ENCODE results near the gene GOLGA8S. TPM values are rescaled to one million over a fixed set of nuclear protein-coding genes. Genes with fewer than 3 reads are reported as not detected.
"Not testable (repeated sequence)": the region's sequence is repeated elsewhere in the genome, so short reads cannot be mapped to it uniquely, and the experiment has no call there.

The GOLGA8S gene
- polyA plus RNA-seq, 6 donors from 2014 or later = not detected

DNA sequence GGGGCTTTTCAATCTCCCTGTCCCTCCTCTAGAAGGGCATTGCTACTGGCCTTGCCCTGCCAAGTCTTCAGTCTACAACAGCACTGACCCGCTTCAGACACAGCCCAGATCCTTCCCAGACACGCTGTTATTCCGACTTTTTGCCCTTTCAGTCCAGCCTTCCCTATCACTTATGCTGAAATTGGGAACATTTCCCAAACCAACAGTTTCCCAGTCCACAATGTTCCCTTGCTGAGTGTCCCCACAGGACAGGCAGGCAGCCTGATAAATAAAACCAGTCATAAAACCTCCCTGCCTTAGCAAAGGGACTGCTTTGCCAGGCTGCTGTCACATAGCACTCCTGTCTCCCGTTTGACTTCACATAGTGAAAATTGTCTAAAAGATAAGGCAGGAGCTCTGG is 49.0 kb downstream of the GOLGA8S start:
- Mint-ChIP-seq H3K27me3 (no peaks in the 10 kb centered on the region), H3K36me3 (no peaks in the 10 kb centered on the region), H3K4me1 (no peaks in the 10 kb centered on the region), H3K27ac (no peak overlapping the region), H3K9me3 (peaks cover 0 to 7% (median 5%) of the 10 kb centered on the region in 7 donors), H3K4me3 (no peak overlapping the region)
- no peak for ATAC-seq (ENCODE audit: low read depth in 2 of 2)
- no peak for DNase-seq

DNA sequence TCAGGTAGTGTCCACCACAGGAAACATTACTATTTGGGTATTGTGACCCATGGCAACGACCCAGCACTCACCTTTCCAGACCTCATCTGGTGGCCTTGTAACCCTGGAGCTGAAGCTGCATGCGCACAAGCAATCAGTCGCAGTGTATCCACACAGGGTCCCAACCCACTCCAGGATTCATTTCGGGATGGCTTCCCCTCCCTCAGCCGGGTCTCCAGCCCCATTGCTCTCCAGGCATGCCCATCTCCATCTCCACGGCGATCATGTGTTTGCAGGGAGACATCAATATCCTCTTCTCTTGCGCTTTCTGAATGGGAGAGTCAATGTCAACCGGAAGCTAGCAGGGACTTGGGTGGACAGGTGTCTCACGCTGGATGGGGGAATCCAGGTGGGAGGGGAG is 57.3 kb downstream of the GOLGA8S start:
- Mint-ChIP-seq H3K36me3 (no peaks in the 10 kb centered on the region), H3K4me3 (peak overlapping the region in 1 of 8 donors; percentile 5), H3K27me3 (no peaks in the 10 kb centered on the region), H3K4me1 (no peaks in the 10 kb centered on the region), H3K9me3 (peaks cover 0 to 6% (median 0%) of the 10 kb centered on the region in 7 donors), H3K27ac (no peak overlapping the region)
- ATAC-seq (ENCODE audit: low read depth in 2 of 2) (no peak), DNase-seq (no peak)

DNA sequence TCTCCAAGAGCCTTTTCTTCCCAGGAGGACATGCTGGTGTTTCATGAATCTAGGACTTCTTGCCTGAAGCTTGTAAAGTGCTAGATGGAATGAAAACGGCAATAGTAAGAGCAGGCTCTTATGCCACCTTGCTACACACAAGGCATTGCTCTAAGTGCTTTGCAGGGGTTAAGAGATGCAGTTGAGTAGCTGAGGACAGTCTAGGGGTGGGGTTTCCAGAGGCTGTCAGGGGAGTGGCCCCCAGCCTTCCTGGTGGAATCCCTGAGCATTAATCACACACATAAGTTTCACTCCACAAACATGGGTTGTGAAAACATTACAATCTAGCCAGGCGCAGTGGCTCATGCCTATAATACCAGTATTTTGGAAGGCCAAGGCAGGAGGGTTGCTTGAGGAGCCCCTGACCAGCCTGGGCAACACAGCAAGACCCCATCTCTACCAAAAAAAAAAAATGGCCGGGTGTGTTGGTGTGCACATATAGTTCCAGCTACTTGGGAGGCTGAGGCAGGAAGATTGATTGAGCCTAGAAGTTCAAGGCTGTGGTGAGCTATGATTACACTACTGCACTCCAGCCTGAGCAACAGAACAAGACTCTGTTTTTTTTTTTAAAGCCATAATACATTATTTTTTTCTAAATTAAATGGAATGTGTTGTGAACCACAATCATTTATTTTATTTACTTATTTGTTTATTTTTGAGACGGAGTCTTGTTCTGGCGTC is 58.5 kb downstream of the GOLGA8S start:
- peak overlapping the region in 1 of 6 donors; percentile 72 for H3K27ac Mint-ChIP-seq
- H3K9me3 Mint-ChIP-seq; H3K4me3 Mint-ChIP-seq; H3K27me3 Mint-ChIP-seq; ATAC-seq (ENCODE audit: low read depth in 2 of 2); H3K4me1 Mint-ChIP-seq; DNase-seq; H3K36me3 Mint-ChIP-seq: not testable (repeated sequence)

Other genes starting within 250 kb of the GOLGA8S start
- gene GOLGA6L1, start 217.9 kb upstream of the GOLGA8S start, polyA plus RNA-seq (ENCODE audit: low read depth in 6 of 6) = not detected
- gene GOLGA6L26, start 20.6 kb upstream of the GOLGA8S start, polyA plus RNA-seq (ENCODE audit: low read depth in 6 of 6) = not detected
- not detected for gene GOLGA6L2, start 92.5 kb downstream of the GOLGA8S start, polyA plus RNA-seq (ENCODE audit: low read depth in 6 of 6)
- gene MKRN3, start 210.9 kb downstream of the GOLGA8S start, polyA plus RNA-seq (ENCODE audit: low read depth in 6 of 6) = 1 to 10 TPM in 2 of 6 donors, under 1 TPM in 2, not detected in 2; 0.15 to 1.8 (median 0.94) TPM